H1 (cell line): Measurements from ENCODE around the gene SLC6A18. TPM values are rescaled to one million over a fixed set of nuclear protein-coding genes. Genes with fewer than 3 reads are reported as not detected.

Source experiments
- CTCF ChIA-PET: fragments of 300-600 bp; sonication (Branson Sonifier 250); formaldehyde crosslinking; loops from one replicate; lab custom pipeline; 2021; ENCODE audit not compliant: partially characterized antibody; lab: Charles Lee
- POLR2A ChIA-PET: fragments of 300-600 bp; sonication (Branson Sonifier 250); formaldehyde crosslinking; loops from one replicate; lab custom pipeline; 2021; ENCODE audit warnings: inconsistent platforms; ENCODE audit not compliant: partially characterized antibody; lab: Charles Lee
- DNase-seq, 2 experiments: peaks; one replicate each; pipeline versions ENCODE4 v3.0.0 to v3.0.0-alpha.2; 2010 to 2022; ENCODE audit warnings: low spot score in 2 of 2, low read depth in 1 of 2, mixed read lengths in 1 of 2
- FAIRE-seq: peaks from 2 replicates; lab custom pipeline; 2011; peaks lifted over from hg19 to GRCh38; lab: Jason Lieb, UNC
- H2AFZ ChIP-seq: 2 replicates; pipeline ENCODE4 v1.8.1; 2012; ENCODE audit warnings: low read length, inconsistent platforms
- H2AK5ac ChIP-seq: 2 replicates; pipeline ENCODE4 v1.6.1; 2013; ENCODE audit warnings: low read depth, low read length
- H2BK120ac ChIP-seq: replicated peaks from 2 replicates; pipeline ENCODE3; 2013; ENCODE audit warnings: low read depth, low read length, inconsistent platforms
- H2BK12ac ChIP-seq: 2 replicates; pipeline ENCODE4 v1.6.1; 2013; ENCODE audit warnings: low read depth, low read length
- H2BK15ac ChIP-seq: 2 replicates; pipeline ENCODE4 v1.6.1; 2013; ENCODE audit warnings: low read length
- H2BK20ac ChIP-seq: 2 replicates; pipeline ENCODE4 v1.6.1; 2013; ENCODE audit warnings: low read length
- H2BK5ac ChIP-seq: 2 replicates; pipeline ENCODE4 v1.6.1; 2013; ENCODE audit warnings: low read depth, low read length
- H3K14ac ChIP-seq: 2 replicates; pipeline ENCODE4 v1.6.1; 2013; ENCODE audit warnings: inconsistent platforms; ENCODE audit not compliant: insufficient read length
- H3K18ac ChIP-seq: 2 replicates; pipeline ENCODE4 v1.6.1; 2013; ENCODE audit warnings: low read length; ENCODE audit errors: extremely low read depth
- H3K23ac ChIP-seq: 2 replicates; pipeline ENCODE4 v1.6.1; 2013; ENCODE audit warnings: inconsistent platforms; ENCODE audit not compliant: insufficient read length
- H3K23me2 ChIP-seq: 2 replicates; pipeline ENCODE4 v1.6.1; 2013; ENCODE audit warnings: low read depth, low read length
- H3K27ac ChIP-seq: 2 replicates; pipeline ENCODE4 v1.6.1; 2011; ENCODE audit warnings: low read depth, low read length, inconsistent platforms
- H3K27me3 ChIP-seq, 4 experiments: replicated peaks in 1 of 4; 1 replicate in 1 of 4; 2 replicates in 3 of 4; pipeline versions ENCODE4 v1.6.1 to v1.8.1; 2011 to 2013; ENCODE audit warnings: low read length in 3 of 4, mild to moderate bottlenecking in 3 of 4, inconsistent platforms in 2 of 4, mixed read lengths in 2 of 4, moderate library complexity in 1 of 4; ENCODE audit not compliant: control insufficient read depth in 3 of 4, insufficient read depth in 3 of 4; ENCODE audit errors: extremely low read depth in 1 of 4
- H3K36me3 ChIP-seq, 4 experiments: 2 replicates each; pipeline versions ENCODE4 v1.6.1 to v1.8.1; 2011 to 2013; ENCODE audit warnings: mild to moderate bottlenecking in 4 of 4, low read length in 3 of 4, moderate library complexity in 2 of 4, control low read depth in 1 of 4, inconsistent platforms in 1 of 4; ENCODE audit not compliant: insufficient read depth in 4 of 4, control insufficient read depth in 2 of 4
- H3K4ac ChIP-seq: replicated peaks from 2 replicates; pipeline ENCODE3; 2013; ENCODE audit warnings: low read length, low read depth, mixed read lengths, inconsistent platforms; ENCODE audit not compliant: insufficient read length
- H3K4me1 ChIP-seq, 4 experiments: replicated peaks in 1 of 4; 1 replicate in 1 of 4; 2 replicates in 3 of 4; pipeline versions ENCODE4 v1.6.1 to v1.8.1; 2011 to 2013; ENCODE audit warnings: low read length in 3 of 4, inconsistent platforms in 2 of 4, mixed read lengths in 1 of 4; ENCODE audit not compliant: insufficient read depth in 4 of 4, control insufficient read depth in 3 of 4
- H3K4me2 ChIP-seq, 2 experiments: 2 replicates each; pipeline versions ENCODE4 v1.6.1 to v1.8.1; 2011 to 2013; ENCODE audit warnings: low read depth in 2 of 2, low read length in 2 of 2, control low read depth in 1 of 2, inconsistent platforms in 1 of 2, mild to moderate bottlenecking in 1 of 2; ENCODE audit not compliant: insufficient read depth in 1 of 2
- H3K4me3 ChIP-seq, 4 experiments: fragments of 200-600, 300-600 bp in 1 of 4; sonication (generic), shearing (Covaris generic), sonication (Bioruptor Twin) in 1 of 4; 2 replicates each; pipeline versions ENCODE4 v1.5.1 to v1.8.1; 2011 to 2016; ENCODE audit warnings: low read length in 4 of 4, low read depth in 3 of 4, control low read depth in 2 of 4, inconsistent platforms in 2 of 4, mild to moderate bottlenecking in 2 of 4, mixed read lengths in 1 of 4, moderate library complexity in 1 of 4; ENCODE audit not compliant: insufficient read depth in 2 of 4; ENCODE audit errors: extremely low read depth in 1 of 4
- H3K56ac ChIP-seq: replicated peaks from 2 replicates; pipeline ENCODE3; 2013; ENCODE audit warnings: low read depth, mild to moderate bottlenecking, mixed read lengths, low read length, inconsistent platforms; ENCODE audit not compliant: insufficient read length
- H3K79me1 ChIP-seq: 2 replicates; pipeline ENCODE4 v1.6.1; 2013; ENCODE audit warnings: low read depth, low read length, control low read depth
- H3K79me2 ChIP-seq, 2 experiments: 2 replicates each; pipeline versions ENCODE4 v1.6.1 to v1.8.1; 2012 to 2013; ENCODE audit warnings: low read length in 2 of 2, mild to moderate bottlenecking in 2 of 2, inconsistent platforms in 1 of 2; ENCODE audit not compliant: insufficient read depth in 2 of 2, control insufficient read depth in 1 of 2
- H3K9ac ChIP-seq, 4 experiments: replicated peaks in 1 of 4; 1 replicate in 1 of 4; 2 replicates in 3 of 4; pipeline versions ENCODE4 v1.6.1 to v1.8.1; 2011 to 2013; ENCODE audit warnings: low read depth in 3 of 4, low read length in 3 of 4, control low read depth in 2 of 4, mild to moderate bottlenecking in 2 of 4, moderate library complexity in 2 of 4, inconsistent platforms in 1 of 4; ENCODE audit errors: extremely low read depth in 1 of 4
- H3K9me3 ChIP-seq, 2 experiments: 2 replicates each; pipeline versions ENCODE4 v1.6.1 to v1.8.1; 2012 to 2013; ENCODE audit warnings: mild to moderate bottlenecking in 2 of 2, moderate library complexity in 2 of 2, control low read depth in 1 of 2, inconsistent platforms in 1 of 2, low read depth in 1 of 2, low read length in 1 of 2, mixed read lengths in 1 of 2; ENCODE audit not compliant: insufficient read depth in 2 of 2
- H4K20me1 ChIP-seq, 2 experiments: replicated peaks in 1 of 2; 2 replicates each; pipeline versions ENCODE3 to v1.8.1; 2011 to 2013; ENCODE audit warnings: inconsistent platforms in 2 of 2, low read length in 2 of 2, mild to moderate bottlenecking in 1 of 2; ENCODE audit not compliant: insufficient read depth in 2 of 2, control insufficient read depth in 1 of 2
- H4K5ac ChIP-seq: 2 replicates; pipeline ENCODE4 v1.6.1; 2013; ENCODE audit warnings: low read length, low read depth, mixed read lengths, inconsistent platforms; ENCODE audit not compliant: insufficient read length
- H4K8ac ChIP-seq: 2 replicates; pipeline ENCODE4 v1.8.0; 2013; ENCODE audit warnings: mild to moderate bottlenecking, moderate library complexity, low read length, inconsistent platforms; ENCODE audit not compliant: insufficient read depth; ENCODE audit errors: extremely low read depth
- H4K91ac ChIP-seq: replicated peaks from 2 replicates; pipeline ENCODE3; 2013; ENCODE audit warnings: low read length, mixed read lengths, inconsistent platforms; ENCODE audit not compliant: insufficient read length
- CBX5 ChIP-seq: fragments of 300-800, 300-1000 bp; sonication (generic); IDR thresholded peaks from 2 replicates; pipeline ENCODE4 v1.7.1; 2016; ENCODE audit warnings: antibody characterized with exemption, low read length, low read depth
- CBX8 ChIP-seq: fragments of 300-800, 300-1000 bp; sonication (generic); IDR thresholded peaks from 2 replicates; pipeline ENCODE4 v1.7.1; 2016; ENCODE audit warnings: low read depth, low read length, borderline replicate concordance
- CEBPB ChIP-seq: IDR thresholded peaks from 2 replicates; pipeline ENCODE4 v1.6.1; 2012; ENCODE audit warnings: low read depth, low read length
- EZH2 ChIP-seq: fragments of 200-600 bp; sonication (generic); IDR thresholded peaks from 2 replicates; pipeline ENCODE4 v1.7.1; 2012; ENCODE audit warnings: low read depth, mild to moderate bottlenecking, moderate library complexity, low read length, inconsistent platforms; ENCODE audit not compliant: severe bottlenecking
- FOSL1 ChIP-seq: IDR thresholded peaks from 2 replicates; pipeline ENCODE4 v1.6.1; 2011; ENCODE audit warnings: mild to moderate bottlenecking, low read depth, low read length, moderate library complexity; ENCODE audit not compliant: insufficient read depth
- HDAC6 ChIP-seq: IDR thresholded peaks from one replicate; pipeline ENCODE4 v1.7.1; 2012; ENCODE audit warnings: low read depth, mild to moderate bottlenecking, inconsistent platforms, low read length, moderate library complexity
- JUND ChIP-seq: IDR thresholded peaks from 2 replicates; pipeline ENCODE4 v1.6.1; 2011; ENCODE audit warnings: mild to moderate bottlenecking, improper control_type of control experiment, low read length
- RAD21 ChIP-seq, 2 experiments: IDR thresholded peaks in 1 of 2; conservative IDR thresholded peaks in 1 of 2; 2 replicates each; pipeline ENCODE4 v1.6.1; 2011; ENCODE audit warnings: low read depth in 2 of 2, low read length in 2 of 2, improper control_type of control experiment in 1 of 2, inconsistent platforms in 1 of 2, mild to moderate bottlenecking in 1 of 2, moderate library complexity in 1 of 2
- SIX5 ChIP-seq: IDR thresholded peaks from 2 replicates; pipeline ENCODE4 v1.6.1; 2011; ENCODE audit warnings: mild to moderate bottlenecking, low read depth, low read length
- SP1 ChIP-seq: IDR thresholded peaks from 2 replicates; pipeline ENCODE4 v1.6.1; 2011; ENCODE audit warnings: low read depth, low read length
- SP4 ChIP-seq: IDR thresholded peaks from 2 replicates; pipeline ENCODE4 v1.6.1; 2012; ENCODE audit warnings: low read length, inconsistent platforms
- TBP ChIP-seq: IDR thresholded peaks from 2 replicates; pipeline ENCODE4 v1.6.1; 2011; ENCODE audit warnings: low read depth, low read length, improper control_type of control experiment
- WGBS, 2 experiments: shearing (Covaris generic) in 1 of 2; methylation state at CpG; one replicate each; pipeline versions ENCODE4 v1.1.6 to v1.1.7; 2013 to 2015; ENCODE audit warnings: low lambda C conversion rate in 2 of 2, mixed read lengths in 2 of 2, inconsistent platforms in 1 of 2, low coverage in 1 of 2, missing lambda C conversion rate in 1 of 2; ENCODE audit not compliant: insufficient replicate concordance in 2 of 2, insufficient coverage in 1 of 2, insufficient read length in 1 of 2; ENCODE audit errors: extremely low coverage in 1 of 2, missing lambda C conversion rate in 1 of 2; 5-methylcytosine and 5-hydroxymethylcytosine counted together
- polyA plus RNA-seq, 7 experiments: library from polyadenylated mRNA; depleted of rRNA in 3 of 7; stranded (reverse) in 5 of 7; unstranded in 2 of 7; fragments of >200 nt in 5 of 7; fragments of 200-250 nt in 2 of 7; gene quantifications; 1 replicate in 5 of 7; 2 replicates in 1 of 7; 4 replicates in 1 of 7; pipeline versions ENCODE4 v1.2.1 to v1.2.3, GENCODE V29; 2011 to 2013; ENCODE audit warnings: missing spikeins in 2 of 7, mixed read lengths in 2 of 7
- total RNA-seq: library from RNA; stranded (reverse); fragmentation: NEBNext Ultra II Directional; extraction: Animal tissue kit (Norgen Biotek cat#: 25700); gene quantifications from 2 replicates; pipeline ENCODE4 v1.2.1, GENCODE V29; 2021

SLC6A18 gene
- total and polyA plus RNA-seq, 2 of the 8 experiments (the other 6 are each of a cell fraction or from before 2014, with no cell fraction given): not detected

GRCh38 chr5:1205255-1206180 lies 19.7 kb upstream of the SLC6A18 start:
- H2BK20ac ChIP-seq: no peak overlapping the region
- H3K4me2 ChIP-seq: no peak overlapping the region
- H3K36me3 ChIP-seq: no peaks in the 10 kb centered on the region
- H2AK5ac ChIP-seq: no peak overlapping the region
- no peak overlapping the region for H3K27ac ChIP-seq
- no peak for TF ChIP-seq SIX5
- no peak for TF ChIP-seq SP1
- no peak for TF ChIP-seq JUND
- TF ChIP-seq FOSL1: no peak
- no peak for TF ChIP-seq CBX8
- no peak for TF ChIP-seq EZH2
- no peak for TF ChIP-seq TBP
- TF ChIP-seq RAD21 (IDR thresholded peaks at IDR 0.05 in 1 of 2, conservative IDR thresholded peaks at IDR 0.05 in 1 of 2; ENCODE audit: low read depth in 2 of 2, low read length in 2 of 2): no peak
- TF ChIP-seq SP4: no peak
- no peak for TF ChIP-seq CBX5
- TF ChIP-seq CEBPB: no peak
- no peak for TF ChIP-seq HDAC6
- no peak overlapping the region for H3K18ac ChIP-seq
- no peak for FAIRE-seq
- no peak overlapping the region for H3K4ac ChIP-seq
- no peak overlapping the region for H3K14ac ChIP-seq
- H3K23ac ChIP-seq: no peak overlapping the region
- no peak overlapping the region for H2BK15ac ChIP-seq
- peaks cover 0 to 3% (median 0%) of the 10 kb centered on the region in 4 experiments; a peak in 1 of 7 replicates for H3K4me1 ChIP-seq
- no peak overlapping the region for H2BK120ac ChIP-seq
- no peaks in the 10 kb centered on the region for H3K79me2 ChIP-seq
- DNase-seq: no peak
- H2AFZ ChIP-seq: no peak overlapping the region
- POLR2A ChIA-PET: interaction anchor here (0.8 kb wide), 1 partner anchor 43 kb away, joined by 3 read pairs; no protein-coding TSS in a partner anchor
- H3K23me2 ChIP-seq: no peaks in the 10 kb centered on the region
- no peak overlapping the region for H4K5ac ChIP-seq
- no peak overlapping the region for H4K91ac ChIP-seq
- H3K9ac ChIP-seq: no peak overlapping the region
- no peak overlapping the region for H3K4me3 ChIP-seq
- H3K27me3 ChIP-seq: no peaks in the 10 kb centered on the region; a peak in 1 of 7 replicates
- H4K8ac ChIP-seq: no peak overlapping the region
- H3K9me3 ChIP-seq: no peaks in the 10 kb centered on the region
- no peak overlapping the region for H2BK5ac ChIP-seq
- no peaks in the 10 kb centered on the region for H3K79me1 ChIP-seq
- CTCF ChIA-PET: interaction anchor here (0.7 to 3.7 kb wide), 12 partner anchors 10 to 299 kb away, joined by 3 to 15 read pairs (median 3); no protein-coding TSS in a partner anchor
- 72% methylated on average over 10 of the region's 11 CpGs; no CpG with 5 or more reads in 1 of the 2 experiments for WGBS, 2 experiments
- no peak overlapping the region for H3K56ac ChIP-seq
- H4K20me1 ChIP-seq: no peaks in the 10 kb centered on the region
- H2BK12ac ChIP-seq: no peak overlapping the region
